WTC11 (cell line): Measurements from ENCODE around the gene CLASP1.

Experiments used
- TCF7 ChIP-seq: sonication (generic); formaldehyde crosslinking; IDR thresholded peaks from 2 replicates; pipeline ENCODE4 v1.8.0; 2022; ENCODE audit warnings: mild to moderate bottlenecking, low read depth, missing genetic modification reagents, moderate library complexity
- TF ChIP-seq, protein P1 (sequence below): sonication (generic); formaldehyde crosslinking; IDR thresholded peaks from 2 replicates; pipeline ENCODE4 v1.8.0; 2022; ENCODE audit warnings: mild to moderate bottlenecking, missing genetic modification reagents
- TF ChIP-seq, protein P2 (sequence below): fragments of 200-600 bp; IDR thresholded peaks from 2 replicates; pipeline ENCODE4 v1.8.0; 2022; ENCODE audit warnings: antibody characterized with exemption

DNA sequence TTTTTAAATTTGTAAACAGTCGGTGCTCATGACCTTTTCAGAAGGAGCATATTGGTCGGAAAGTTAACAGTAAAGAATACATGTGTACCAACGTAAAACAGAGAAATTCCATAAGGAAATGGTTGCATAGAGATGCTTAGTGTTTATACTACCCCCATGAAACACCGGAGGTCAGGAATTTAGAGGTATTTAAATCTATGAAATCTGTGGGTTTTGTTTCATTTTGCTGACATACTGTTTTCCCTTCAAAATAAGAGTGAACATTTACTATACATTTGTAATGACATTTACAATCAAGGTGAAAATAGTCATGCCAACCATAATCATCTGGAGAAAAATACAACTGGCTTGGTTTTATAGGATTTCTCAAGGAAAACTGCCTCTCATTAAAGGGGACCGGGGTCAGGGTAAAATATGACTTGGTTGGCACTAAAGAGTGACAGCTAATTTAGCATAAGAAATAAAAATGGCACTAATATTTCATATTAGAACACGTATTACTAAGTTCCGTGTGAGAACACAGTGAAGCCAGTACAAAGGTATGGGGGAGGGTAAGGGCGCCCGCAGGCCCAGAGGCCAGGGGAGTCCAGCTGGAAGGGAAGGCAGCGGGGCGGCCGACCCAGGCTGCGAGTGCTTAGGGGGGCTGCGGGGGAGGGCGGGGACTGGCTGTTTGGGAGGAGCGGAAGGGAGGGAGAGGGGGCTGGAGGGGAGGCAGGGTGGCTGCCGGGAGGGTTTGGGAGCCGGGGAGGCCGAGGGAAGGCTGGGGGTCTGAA is 119.6 kb downstream of the CLASP1 start:
- TF ChIP-seq, protein P1, sequence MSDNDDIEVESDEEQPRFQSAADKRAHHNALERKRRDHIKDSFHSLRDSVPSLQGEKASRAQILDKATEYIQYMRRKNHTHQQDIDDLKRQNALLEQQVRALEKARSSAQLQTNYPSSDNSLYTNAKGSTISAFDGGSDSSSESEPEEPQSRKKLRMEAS (CRISPR knock-in tag): no peak
- no peak for TF ChIP-seq TCF7 (CRISPR knock-in tag)
- TF ChIP-seq, protein P2, sequence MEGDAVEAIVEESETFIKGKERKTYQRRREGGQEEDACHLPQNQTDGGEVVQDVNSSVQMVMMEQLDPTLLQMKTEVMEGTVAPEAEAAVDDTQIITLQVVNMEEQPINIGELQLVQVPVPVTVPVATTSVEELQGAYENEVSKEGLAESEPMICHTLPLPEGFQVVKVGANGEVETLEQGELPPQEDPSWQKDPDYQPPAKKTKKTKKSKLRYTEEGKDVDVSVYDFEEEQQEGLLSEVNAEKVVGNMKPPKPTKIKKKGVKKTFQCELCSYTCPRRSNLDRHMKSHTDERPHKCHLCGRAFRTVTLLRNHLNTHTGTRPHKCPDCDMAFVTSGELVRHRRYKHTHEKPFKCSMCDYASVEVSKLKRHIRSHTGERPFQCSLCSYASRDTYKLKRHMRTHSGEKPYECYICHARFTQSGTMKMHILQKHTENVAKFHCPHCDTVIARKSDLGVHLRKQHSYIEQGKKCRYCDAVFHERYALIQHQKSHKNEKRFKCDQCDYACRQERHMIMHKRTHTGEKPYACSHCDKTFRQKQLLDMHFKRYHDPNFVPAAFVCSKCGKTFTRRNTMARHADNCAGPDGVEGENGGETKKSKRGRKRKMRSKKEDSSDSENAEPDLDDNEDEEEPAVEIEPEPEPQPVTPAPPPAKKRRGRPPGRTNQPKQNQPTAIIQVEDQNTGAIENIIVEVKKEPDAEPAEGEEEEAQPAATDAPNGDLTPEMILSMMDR: no peak
